Germinal center (tissue), 1 donor: ENCODE data around the gene EPB41L4B.
A peak's percentile ranks its signal among the peaks of the same experiment; 100 is the strongest.
"Not testable (repeated sequence)": the region's sequence is repeated elsewhere in the genome, so short reads cannot be mapped to it uniquely, and the experiment has no call there.

Experiments used
- DNase-seq: peaks from one replicate; pipeline ENCODE4 v3.0.0; 2012; ENCODE audit warnings: mixed read lengths, low spot score

EPB41L4B gene

GRCh38 chr9:109244179-109245132 is 76.4 kb downstream of the EPB41L4B start:
- DNase-seq = peak; percentile 69

GRCh38 chr9:109242741-109243140 is 78.1 kb downstream of the EPB41L4B start:
- DNase-seq = no peak

- no peak for DNase-seq
Measured at GRCh38 chr9:109242014-109242413, 78.8 kb downstream of the EPB41L4B start.

GRCh38 chr9:109241207-109241606 is 79.7 kb downstream of the EPB41L4B start:
- no peak for DNase-seq

GRCh38 chr9:109239240-109239639 is 81.6 kb downstream of the EPB41L4B start:
- no peak for DNase-seq

- no peak for DNase-seq
Measured at GRCh38 chr9:109238655-109239054, 82.2 kb downstream of the EPB41L4B start.

- DNase-seq = no peak
Measured at GRCh38 chr9:109238125-109238524, 82.7 kb downstream of the EPB41L4B start.

- DNase-seq = no peak
Measured at GRCh38 chr9:109232449-109233237, 88.2 kb downstream of the EPB41L4B start.

GRCh38 chr9:109231593-109231992 is 89.3 kb downstream of the EPB41L4B start:
- no peak for DNase-seq

- no peak for DNase-seq
Measured at GRCh38 chr9:109230277-109230676, 90.6 kb downstream of the EPB41L4B start.

GRCh38 chr9:109229682-109230081 is 91.2 kb downstream of the EPB41L4B start:
- no peak for DNase-seq

GRCh38 chr9:109228093-109228642 is 92.7 kb downstream of the EPB41L4B start:
- DNase-seq = no peak

GRCh38 chr9:109225629-109226028 is 95.2 kb downstream of the EPB41L4B start:
- DNase-seq = no peak

- no peak for DNase-seq
Measured at GRCh38 chr9:109224751-109225150, 96.1 kb downstream of the EPB41L4B start.

GRCh38 chr9:109218242-109218641 is 102.6 kb downstream of the EPB41L4B start:
- DNase-seq = not testable (repeated sequence)

GRCh38 chr9:109214414-109214813 is 106.4 kb downstream of the EPB41L4B start:
- DNase-seq = no peak

- no peak for DNase-seq
Measured at GRCh38 chr9:109213285-109214121, 107.4 kb downstream of the EPB41L4B start.

- DNase-seq = no peak
Measured at GRCh38 chr9:109212768-109213167, 108.1 kb downstream of the EPB41L4B start.

- DNase-seq = no peak
Measured at GRCh38 chr9:109206670-109207069, 114.2 kb downstream of the EPB41L4B start.

- DNase-seq = no peak
Measured at GRCh38 chr9:109205526-109205925, 115.3 kb downstream of the EPB41L4B start.

- DNase-seq = no peak
Measured at GRCh38 chr9:109203761-109204360, 117.0 kb downstream of the EPB41L4B start.
